HepG2 (cell line): ENCODE results near the gene BCL2L11. TPM values are rescaled to one million over a fixed set of nuclear protein-coding genes. Genes with fewer than 3 reads are reported as not detected.

Source experiments
- ATF2 ChIP-seq: sonication (generic); formaldehyde crosslinking; IDR thresholded peaks from 2 replicates; pipeline ENCODE4 v1.4.0; 2020; ENCODE audit warnings: missing genetic modification reagents
- ATF3 ChIP-seq: sonication (generic); formaldehyde crosslinking; IDR thresholded peaks from 2 replicates; pipeline ENCODE4 v1.4.0; 2020; ENCODE audit warnings: missing genetic modification reagents
- RNF219 ChIP-seq: sonication (generic); formaldehyde crosslinking; IDR thresholded peaks from 2 replicates; pipeline ENCODE4 v1.5.0; 2020; ENCODE audit warnings: mild to moderate bottlenecking, missing genetic modification reagents
- STAG1 ChIP-seq: sonication (generic); formaldehyde crosslinking; IDR thresholded peaks from 2 replicates; pipeline ENCODE4 v1.4.0; 2020; ENCODE audit warnings: missing genetic modification reagents
- ZNF318 ChIP-seq: sonication (generic); formaldehyde crosslinking; IDR thresholded peaks from 2 replicates; pipeline ENCODE4 v1.4.0; 2020; ENCODE audit warnings: mild to moderate bottlenecking, missing genetic modification reagents
- ZNF75D ChIP-seq: sonication (generic); formaldehyde crosslinking; IDR thresholded peaks from 2 replicates; pipeline ENCODE4 v1.8.1; 2023; ENCODE audit warnings: missing genetic modification reagents, mild to moderate bottlenecking, borderline replicate concordance
- ZNF782 ChIP-seq: sonication (generic); formaldehyde crosslinking; IDR thresholded peaks from 2 replicates; pipeline ENCODE4 v1.4.0; 2020; ENCODE audit warnings: missing genetic modification reagents, mild to moderate bottlenecking, borderline replicate concordance
- polyA plus RNA-seq, 8 experiments: library from polyadenylated mRNA; depleted of rRNA in 3 of 8; stranded (reverse) in 7 of 8; unstranded in 1 of 8; fragments of >200 nt; fragmentation: Illumina TruSeq in 4 of 8; extraction: Trizol in 4 of 8; gene quantifications; 2 replicates each; pipeline versions ENCODE4 v1.2.1 to v1.2.3, GENCODE V29; 2011 to 2016; ENCODE audit warnings: low read depth in 4 of 8, missing spikeins in 1 of 8, mixed read lengths in 1 of 8; ENCODE audit not compliant: insufficient read depth in 1 of 8
- total RNA-seq, 5 experiments: library from RNA; depleted of rRNA; stranded (reverse); fragments of >200 nt; fragmentation: Illumina TruSeq; extraction: Trizol; gene quantifications; 2 replicates each; pipeline ENCODE4 v1.2.3, GENCODE V29; 2016; ENCODE audit warnings: low read depth in 1 of 5

The BCL2L11 gene
- total and polyA plus RNA-seq, 2 of the 13 experiments (the other 11 are each of a cell fraction or from before 2014, with no cell fraction given): 6.1 to 9.7 TPM

GRCh38 chr2:111143107-111143842 lies 22.6 kb downstream of the BCL2L11 start (continued):
- TF ChIP-seq ZNF318 (no peak), ATF3 (no peak), ZNF75D (CRISPR knock-in tag) (no peak), ZNF782 (CRISPR knock-in tag) (no peak), RNF219 (no peak), ATF2 (CRISPR knock-in tag) (no peak), STAG1 (CRISPR knock-in tag) (no peak)
